Measurements from ENCODE around the gene SOS2. TPM values are rescaled to one million over a fixed set of nuclear protein-coding genes. Genes with fewer than 3 reads are reported as not detected.
A peak's percentile ranks its signal among the peaks of the same experiment; 100 is the strongest.

SOS2 gene
- total and polyA plus RNA-seq, 10 of the 15 experiments (the other 5 are each of a cell fraction or from before 2014, with no cell fraction given) = 2.1 to 16.8 (median 8.4) TPM

DNA sequence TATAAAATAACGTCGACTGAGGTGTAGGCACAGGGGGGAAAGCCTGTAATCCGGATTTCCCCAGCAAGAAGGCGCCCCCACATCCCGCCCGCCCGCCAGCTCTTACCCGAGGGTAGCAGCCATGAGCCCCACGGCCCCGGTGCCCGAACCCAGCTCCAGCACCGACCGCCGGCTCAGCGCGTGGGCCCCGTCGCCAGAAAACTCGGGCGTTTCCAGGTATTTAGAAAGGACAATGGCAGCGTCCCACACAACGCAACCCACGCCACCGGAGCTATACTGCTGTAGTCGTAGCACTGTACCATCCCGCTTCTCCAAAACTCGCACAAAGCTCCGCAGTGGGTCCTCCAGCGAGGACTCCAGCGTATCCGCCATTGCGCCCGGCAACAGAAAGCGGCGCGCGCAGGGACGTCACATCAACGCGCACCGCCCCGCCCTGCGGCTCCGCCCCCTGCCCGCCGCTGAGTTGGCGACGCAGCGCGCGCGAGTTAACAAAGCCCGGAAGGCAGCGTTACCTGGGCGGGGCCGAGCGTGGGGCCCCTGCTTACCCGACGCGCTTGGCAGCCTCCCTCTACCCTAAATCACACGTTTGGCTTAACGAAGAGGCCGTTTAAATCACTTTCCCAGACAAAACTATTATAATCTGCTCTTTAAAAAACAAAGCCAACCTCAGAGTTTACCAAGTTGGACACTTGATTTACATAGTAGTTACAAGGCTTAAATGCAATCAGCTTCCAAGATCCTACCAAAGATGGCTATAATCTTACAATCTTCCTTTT, 115.0 kb downstream of the SOS2 start, which contains the start of gene VCPKMT (continued):
- peak; percentile 27 for TF ChIP-seq E4F1 (IDR thresholded peaks at IDR 0.05; ENCODE audit: borderline replicate concordance, partially characterized antibody)
- no peak for TF ChIP-seq EZH2 (IDR thresholded peaks at IDR 0.05; ENCODE audit: borderline replicate concordance, control insufficient read depth, low read depth, low read length)
- peak; percentile 93 for TF ChIP-seq POLR2A (IDR thresholded peaks at IDR 0.05; ENCODE audit: low read depth, low read length)
- TF ChIP-seq YY1 (IDR thresholded peaks at IDR 0.05; ENCODE audit: low read depth, low read length) = peak; percentile 99
- TF ChIP-seq SRF (IDR thresholded peaks at IDR 0.05; ENCODE audit: low read depth in 2 of 2, low read length in 2 of 2) = peak in 1 of 2 experiments; percentile 88; a peak in 2 of 4 replicates
- TF ChIP-seq SIX5 (IDR thresholded peaks at IDR 0.05; ENCODE audit: low read depth, low read length, severe bottlenecking) = peak; percentile 47
- peak; percentile 73 for TF ChIP-seq PKNOX1 (IDR thresholded peaks at IDR 0.05)
- peak; percentile 81; the same call in 1 of the 2 replicates for TF ChIP-seq RB1 (IDR thresholded peaks at IDR 0.05; ENCODE audit: borderline replicate concordance)
- TF ChIP-seq RELA (IDR thresholded peaks at IDR 0.05; ENCODE audit: borderline replicate concordance, partially characterized antibody) = peak; percentile 53
- TF ChIP-seq NBN (IDR thresholded peaks at IDR 0.05) = peak; percentile 80
- TF ChIP-seq ATF3 (IDR thresholded peaks at IDR 0.05; ENCODE audit: borderline replicate concordance, extremely low read depth, low read depth, low read length) = peak; percentile 68; the same call in 1 of the 2 replicates
- no peak for TF ChIP-seq SMAD1 (IDR thresholded peaks at IDR 0.05; ENCODE audit: low read depth, partially characterized antibody)
- TF ChIP-seq, protein P1, sequence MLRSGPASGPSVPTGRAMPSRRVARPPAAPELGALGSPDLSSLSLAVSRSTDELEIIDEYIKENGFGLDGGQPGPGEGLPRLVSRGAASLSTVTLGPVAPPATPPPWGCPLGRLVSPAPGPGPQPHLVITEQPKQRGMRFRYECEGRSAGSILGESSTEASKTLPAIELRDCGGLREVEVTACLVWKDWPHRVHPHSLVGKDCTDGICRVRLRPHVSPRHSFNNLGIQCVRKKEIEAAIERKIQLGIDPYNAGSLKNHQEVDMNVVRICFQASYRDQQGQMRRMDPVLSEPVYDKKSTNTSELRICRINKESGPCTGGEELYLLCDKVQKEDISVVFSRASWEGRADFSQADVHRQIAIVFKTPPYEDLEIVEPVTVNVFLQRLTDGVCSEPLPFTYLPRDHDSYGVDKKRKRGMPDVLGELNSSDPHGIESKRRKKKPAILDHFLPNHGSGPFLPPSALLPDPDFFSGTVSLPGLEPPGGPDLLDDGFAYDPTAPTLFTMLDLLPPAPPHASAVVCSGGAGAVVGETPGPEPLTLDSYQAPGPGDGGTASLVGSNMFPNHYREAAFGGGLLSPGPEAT (IDR thresholded peaks at IDR 0.05; ENCODE audit: low read depth) = peak; percentile 96
- peak; percentile 89 for TF ChIP-seq NKRF (conservative IDR thresholded peaks at IDR 0.05)
- TF ChIP-seq RUNX3 (IDR thresholded peaks at IDR 0.05; ENCODE audit: low read length) = peak; percentile 52
- peak; percentile 17; the same call in 1 of the 2 replicates for TF ChIP-seq SMC3 (IDR thresholded peaks at IDR 0.05; ENCODE audit: borderline replicate concordance, low read length)
- TF ChIP-seq EGR1 (IDR thresholded peaks at IDR 0.05; ENCODE audit: borderline replicate concordance in 1 of 2, low read depth in 2 of 2, low read length in 2 of 2) = peak; percentile 39 to 64; a peak in 2 of 3 replicates
- no peak for TF ChIP-seq KLF5 (IDR thresholded peaks at IDR 0.05; ENCODE audit: partially characterized antibody)
- TF ChIP-seq EP300 (IDR thresholded peaks at IDR 0.05; ENCODE audit: borderline replicate concordance in 1 of 2, control insufficient read depth in 1 of 2, low read depth in 2 of 2, low read length in 2 of 2) = 0 out of 4 replicates have a peak, but pooled peaks of 1 of the 2 experiments have one; percentile 13
- TF ChIP-seq GATAD2B (conservative IDR thresholded peaks at IDR 0.05; ENCODE audit: low read depth) = peak; percentile 80
- 0 out of 2 replicates have a peak, but pooled peaks have one; percentile 39 for TF ChIP-seq JUND (IDR thresholded peaks at IDR 0.05; ENCODE audit: low read depth, low read length)
